Measurements from ENCODE around the gene NRP2.

Gene NRP2

GRCh38 chr2:205758500-205758899 lies 76.2 kb downstream of the NRP2 start:
- Histone ChIP-seq H3K36me3 (ENCODE audit: control insufficient read depth, insufficient read depth, low read length) (no peaks in the 10 kb centered on the region), H3K4me3 (replicated peaks; ENCODE audit: low read depth, low read length) (no peak overlapping the region), H3K27me3 (replicated peaks; ENCODE audit: control insufficient read depth, insufficient read depth, low read length) (no peaks in the 10 kb centered on the region; the same call in none of the 2 replicates)
- TF ChIP-seq CTCF (IDR thresholded peaks at IDR 0.05; ENCODE audit: insufficient read depth, low read length, poor library complexity, severe bottlenecking), result no peak
- no peak for DNase-seq (ENCODE audit: extremely low read depth, insufficient read length)

GRCh38 chr2:205759257-205759656 lies 77.0 kb downstream of the NRP2 start:
- TF ChIP-seq CTCF (IDR thresholded peaks at IDR 0.05; ENCODE audit: insufficient read depth, low read length, poor library complexity, severe bottlenecking), result no peak
- Histone ChIP-seq H3K36me3 (ENCODE audit: control insufficient read depth, insufficient read depth, low read length) (no peaks in the 10 kb centered on the region), H3K27me3 (replicated peaks; ENCODE audit: control insufficient read depth, insufficient read depth, low read length) (no peaks in the 10 kb centered on the region; the same call in none of the 2 replicates), H3K4me3 (replicated peaks; ENCODE audit: low read depth, low read length) (no peak overlapping the region)
- DNase-seq (ENCODE audit: extremely low read depth, insufficient read length), result no peak

GRCh38 chr2:205759732-205760131 lies 77.4 kb downstream of the NRP2 start:
- TF ChIP-seq CTCF (IDR thresholded peaks at IDR 0.05; ENCODE audit: insufficient read depth, low read length, poor library complexity, severe bottlenecking), result no peak
- no peaks in the 10 kb centered on the region; the same call in none of the 2 replicates for H3K27me3 ChIP-seq (replicated peaks; ENCODE audit: control insufficient read depth, insufficient read depth, low read length)
- no peaks in the 10 kb centered on the region for H3K36me3 ChIP-seq (ENCODE audit: control insufficient read depth, insufficient read depth, low read length)
- DNase-seq (ENCODE audit: extremely low read depth, insufficient read length), result no peak
- H3K4me3 ChIP-seq (replicated peaks; ENCODE audit: low read depth, low read length), result no peak overlapping the region

GRCh38 chr2:205760157-205760556 lies 77.9 kb downstream of the NRP2 start:
- TF ChIP-seq CTCF (IDR thresholded peaks at IDR 0.05; ENCODE audit: insufficient read depth, low read length, poor library complexity, severe bottlenecking), result no peak
- no peaks in the 10 kb centered on the region for H3K36me3 ChIP-seq (ENCODE audit: control insufficient read depth, insufficient read depth, low read length)
- no peak overlapping the region for H3K4me3 ChIP-seq (replicated peaks; ENCODE audit: low read depth, low read length)
- no peak for DNase-seq (ENCODE audit: extremely low read depth, insufficient read length)
- no peaks in the 10 kb centered on the region; the same call in none of the 2 replicates for H3K27me3 ChIP-seq (replicated peaks; ENCODE audit: control insufficient read depth, insufficient read depth, low read length)

GRCh38 chr2:205761421-205761820 lies 79.1 kb downstream of the NRP2 start:
- no peak for DNase-seq (ENCODE audit: extremely low read depth, insufficient read length)

More at GRCh38 chr2:205761421-205761820, 79.1 kb downstream of the NRP2 start:
- Histone ChIP-seq H3K4me3 (replicated peaks; ENCODE audit: low read depth, low read length) (no peak overlapping the region), H3K27me3 (replicated peaks; ENCODE audit: control insufficient read depth, insufficient read depth, low read length) (no peaks in the 10 kb centered on the region; the same call in none of the 2 replicates), H3K36me3 (ENCODE audit: control insufficient read depth, insufficient read depth, low read length) (no peaks in the 10 kb centered on the region)
- TF ChIP-seq CTCF (IDR thresholded peaks at IDR 0.05; ENCODE audit: insufficient read depth, low read length, poor library complexity, severe bottlenecking), result no peak
